ENCODE data around the gene TNFRSF8.
A peak's percentile ranks its signal among the peaks of the same experiment; 100 is the strongest.

Gene TNFRSF8

GRCh38 chr1:12173631-12174121 is 110.6 kb downstream of the TNFRSF8 start:
- peak; percentile 56 to 82 for DNase-seq (ENCODE audit: low read depth in 2 of 2)

GRCh38 chr1:12174924-12175810 is 112.1 kb downstream of the TNFRSF8 start:
- DNase-seq (ENCODE audit: low read depth in 2 of 2) = no peak

- DNase-seq (ENCODE audit: low read depth in 2 of 2) = no peak
Measured at GRCh38 chr1:12176298-12177118, 113.4 kb downstream of the TNFRSF8 start.

GRCh38 chr1:12177156-12177998 is 114.3 kb downstream of the TNFRSF8 start:
- DNase-seq (ENCODE audit: low read depth in 2 of 2) = no peak

GRCh38 chr1:12177999-12178441 is 114.9 kb downstream of the TNFRSF8 start:
- DNase-seq (ENCODE audit: low read depth in 2 of 2) = peak; percentile 91 to 95

GRCh38 chr1:12178511-12178910 is 115.4 kb downstream of the TNFRSF8 start:
- DNase-seq (ENCODE audit: low read depth in 2 of 2) = no peak

GRCh38 chr1:12179111-12179519 is 116.0 kb downstream of the TNFRSF8 start:
- peak; percentile 54 to 73 for DNase-seq (ENCODE audit: low read depth in 2 of 2)

- DNase-seq (ENCODE audit: low read depth in 2 of 2) = no peak
Measured at GRCh38 chr1:12179676-12180075, 116.6 kb downstream of the TNFRSF8 start.

GRCh38 chr1:12180315-12180714 is 117.2 kb downstream of the TNFRSF8 start:
- DNase-seq (ENCODE audit: low read depth in 2 of 2) = no peak

- DNase-seq (ENCODE audit: low read depth in 2 of 2) = no peak
Measured at GRCh38 chr1:12180903-12181302, 117.8 kb downstream of the TNFRSF8 start.

- no peak for DNase-seq (ENCODE audit: low read depth in 2 of 2)
Measured at GRCh38 chr1:12181568-12181967, 118.5 kb downstream of the TNFRSF8 start.

GRCh38 chr1:12182410-12182984 is 119.4 kb downstream of the TNFRSF8 start:
- DNase-seq (ENCODE audit: low read depth in 2 of 2) = no peak

- no peak for DNase-seq (ENCODE audit: low read depth in 2 of 2)
Measured at GRCh38 chr1:12183095-12183794, 120.1 kb downstream of the TNFRSF8 start.

- no peak for DNase-seq (ENCODE audit: low read depth in 2 of 2)
Measured at GRCh38 chr1:12184008-12184681, 121.0 kb downstream of the TNFRSF8 start.

- DNase-seq (ENCODE audit: low read depth in 2 of 2) = no peak
Measured at GRCh38 chr1:12185036-12185917, 122.2 kb downstream of the TNFRSF8 start.

- DNase-seq (ENCODE audit: low read depth in 2 of 2) = no peak
Measured at GRCh38 chr1:12185918-12186678, 123.0 kb downstream of the TNFRSF8 start.

- DNase-seq (ENCODE audit: low read depth in 2 of 2) = no peak
Measured at GRCh38 chr1:12186679-12186985, 123.5 kb downstream of the TNFRSF8 start.

- no peak for DNase-seq (ENCODE audit: low read depth in 2 of 2)
Measured at GRCh38 chr1:12188115-12188514, 125.0 kb downstream of the TNFRSF8 start.
